Natural killer cell treated with Interleukin-12 subunit alpha and Interleukin-12 subunit beta and Interleukin-15 and Interleukin-18, amount 100 ng/mL, for 72 hours (primary cell): Measurements from ENCODE around the gene MTCH2. TPM values are rescaled to one million over a fixed set of nuclear protein-coding genes. Genes with fewer than 3 reads are reported as not detected.

Source experiments
- ATAC-seq, 2 donors: fragments of 150-1000 bp; cut with Tn5 transposase in 1 of 2; sonication (Bioruptor Pico), chemical (Tn5 transposase) in 1 of 2; 2 replicates each; pipeline ENCODE4 v1.10.0; 2021
- DNase-seq: peaks from one replicate; pipeline ENCODE4 v3.0.0; 2022; ENCODE audit warnings: low spot score
- H3K27ac Mint-ChIP-seq, 2 donors: 1 replicate in 1 of 2; 2 replicates in 1 of 2; pipeline ENCODE4 v1.8.0; 2022; ENCODE audit warnings: mixed read lengths in 2 of 2, mild to moderate bottlenecking in 1 of 2, moderate library complexity in 1 of 2
- H3K27me3 Mint-ChIP-seq, 2 donors: 1 replicate in 1 of 2; 2 replicates in 1 of 2; pipeline ENCODE4 v1.8.0; 2022; ENCODE audit warnings: mixed read lengths in 2 of 2
- H3K36me3 Mint-ChIP-seq: one replicate; pipeline ENCODE4 v1.8.0; 2022; ENCODE audit warnings: mixed read lengths
- H3K4me1 Mint-ChIP-seq, 2 donors: 1 replicate in 1 of 2; 2 replicates in 1 of 2; pipeline ENCODE4 v1.8.0; 2022; ENCODE audit warnings: low read depth in 2 of 2, mixed read lengths in 2 of 2, mild to moderate bottlenecking in 1 of 2
- H3K4me3 Mint-ChIP-seq: one replicate; pipeline ENCODE4 v1.8.0; 2022; ENCODE audit warnings: mixed read lengths
- H3K9me3 Mint-ChIP-seq: 2 replicates; pipeline ENCODE4 v1.8.0; 2022; ENCODE audit warnings: mixed read lengths
- total RNA-seq, 2 donors: library from RNA; stranded (reverse); gene quantifications; one replicate each; pipeline ENCODE4 v1.2.3, GENCODE V29; 2022

MTCH2 gene
- total RNA-seq, 2 donors from 2014 or later, result 102 to 124 TPM

- Mint-ChIP-seq H3K36me3 (peaks cover 5% of the 10 kb centered on the region), H3K9me3 (no peaks in the 10 kb centered on the region), H3K27me3 (no peaks in the 10 kb centered on the region), H3K4me3 (no peak overlapping the region), H3K4me1 (peaks cover 10 to 13% of the 10 kb centered on the region in 2 donors), H3K27ac (no peak overlapping the region)
- DNase-seq, result no peak
- no peak for ATAC-seq
Observed at GRCh38 chr11:47573321-47573720, 69.0 kb downstream of the MTCH2 start.

GRCh38 chr11:47572715-47573255, 69.6 kb downstream of the MTCH2 start:
- H3K4me1 Mint-ChIP-seq, result peaks cover 7 to 12% of the 10 kb centered on the region in 2 donors
- no peak overlapping the region for H3K4me3 Mint-ChIP-seq
- peaks cover 5% of the 10 kb centered on the region for H3K36me3 Mint-ChIP-seq
- ATAC-seq (no peak), DNase-seq (no peak)
- H3K27me3 Mint-ChIP-seq, result no peaks in the 10 kb centered on the region
- no peak overlapping the region for H3K27ac Mint-ChIP-seq
- no peaks in the 10 kb centered on the region for H3K9me3 Mint-ChIP-seq

- Mint-ChIP-seq H3K27ac (no peak overlapping the region), H3K4me3 (no peak overlapping the region), H3K9me3 (no peaks in the 10 kb centered on the region), H3K36me3 (peaks cover 5% of the 10 kb centered on the region), H3K27me3 (no peaks in the 10 kb centered on the region), H3K4me1 (peaks cover under 1 to 4% of the 10 kb centered on the region in 2 donors)
- ATAC-seq (no peak), DNase-seq (no peak)
Observed at GRCh38 chr11:47571895-47572294, 70.5 kb downstream of the MTCH2 start.

- ATAC-seq (no peak), DNase-seq (no peak)
- peaks cover 5% of the 10 kb centered on the region for H3K36me3 Mint-ChIP-seq
- H3K4me3 Mint-ChIP-seq, result no peak overlapping the region
- peak overlapping the region in 1 of 2 donors; percentile 37 for H3K27ac Mint-ChIP-seq
- no peaks in the 10 kb centered on the region for H3K27me3 Mint-ChIP-seq
- no peaks in the 10 kb centered on the region for H3K9me3 Mint-ChIP-seq
- H3K4me1 Mint-ChIP-seq, result peaks cover 5 to 9% of the 10 kb centered on the region in 2 donors
Observed at GRCh38 chr11:47571357-47571729, 71.0 kb downstream of the MTCH2 start.

GRCh38 chr11:47570651-47571356, 71.6 kb downstream of the MTCH2 start:
- Mint-ChIP-seq H3K4me1 (peaks cover 5 to 9% of the 10 kb centered on the region in 2 donors), H3K36me3 (peaks cover 5% of the 10 kb centered on the region), H3K27me3 (no peaks in the 10 kb centered on the region), H3K27ac (peak overlapping the region in 1 of 2 donors; percentile 37), H3K4me3 (no peak overlapping the region), H3K9me3 (no peaks in the 10 kb centered on the region)
- DNase-seq (no peak), ATAC-seq (no peak)

- no peak for DNase-seq
- no peak overlapping the region for H3K27ac Mint-ChIP-seq
Observed at GRCh38 chr11:47569646-47570045, 72.7 kb downstream of the MTCH2 start.

More at GRCh38 chr11:47569646-47570045, 72.7 kb downstream of the MTCH2 start:
- no peak for ATAC-seq
- no peaks in the 10 kb centered on the region for H3K9me3 Mint-ChIP-seq
- H3K36me3 Mint-ChIP-seq, result peaks cover 5% of the 10 kb centered on the region
- no peaks in the 10 kb centered on the region for H3K27me3 Mint-ChIP-seq
- H3K4me3 Mint-ChIP-seq, result no peak overlapping the region
- H3K4me1 Mint-ChIP-seq, result peaks cover 11 to 13% of the 10 kb centered on the region in 2 donors

Other genes starting within 250 kb of the MTCH2 start
- 10 to 100 TPM; 20.9 to 31.3 TPM for gene SLC39A13, start 234.0 kb downstream of the MTCH2 start, total RNA-seq
- 100 to 1,000 TPM; 175 to 216 TPM for gene PSMC3, start 216.1 kb downstream of the MTCH2 start, total RNA-seq
- gene RAPSN, start 193.4 kb downstream of the MTCH2 start, total RNA-seq, result 1 to 10 TPM; 1.8 to 4.0 TPM
- 100 to 1,000 TPM; 165 to 230 TPM for gene CELF1, start 89.4 kb downstream of the MTCH2 start, total RNA-seq
- 10 to 100 TPM; 33.1 to 57.4 TPM for gene PTPMT1, start 77.0 kb downstream of the MTCH2 start, total RNA-seq
- gene KBTBD4, start 63.6 kb downstream of the MTCH2 start, total RNA-seq, result 10 to 100 TPM; 13.2 to 19.7 TPM
- 100 to 1,000 TPM; 101 to 145 TPM for gene NDUFS3, start 63.5 kb downstream of the MTCH2 start, total RNA-seq
- under 1 TPM; 0.31 to 0.62 TPM for gene FAM180B, start 55.9 kb downstream of the MTCH2 start, total RNA-seq
- not detected for gene C1QTNF4, start 48.1 kb downstream of the MTCH2 start, total RNA-seq
- 1 to 10 TPM; 2.4 to 2.7 TPM for gene AGBL2, start 72.8 kb upstream of the MTCH2 start, total RNA-seq
- gene FNBP4, start 124.8 kb upstream of the MTCH2 start, total RNA-seq, result 100 to 1,000 TPM; 137 to 246 TPM
- 10 to 100 TPM; 48.0 to 78.0 TPM for gene NUP160, start 205.8 kb upstream of the MTCH2 start, total RNA-seq